BLaER1 treated with 17β-estradiol and CSF1 and Interleukin-3, amounts not matched to agents 10 nM and 100 nM (cell line): ENCODE results near the gene ZNF616.

ENCODE experiments used
- H3K27ac ChIP-seq, 11 experiments: shearing (Covaris generic); formaldehyde crosslinking; 2 replicates each; pipeline ENCODE4 v1.8.1; 2022
- H3K27me3 ChIP-seq, 11 experiments: shearing (Covaris generic); formaldehyde crosslinking; 2 replicates each; pipeline ENCODE4 v1.8.1; 2022
- H3K36me3 ChIP-seq, 11 experiments: shearing (Covaris generic); formaldehyde crosslinking; 2 replicates each; pipeline ENCODE4 v1.8.1; 2022
- H3K4me1 ChIP-seq, 10 experiments: shearing (Covaris generic); formaldehyde crosslinking; 2 replicates each; pipeline ENCODE4 v1.8.1; 2022
- H3K4me2 ChIP-seq, 11 experiments: shearing (Covaris generic); formaldehyde crosslinking; 2 replicates each; pipeline ENCODE4 v1.8.1; 2022
- H3K4me3 ChIP-seq, 10 experiments: shearing (Covaris generic); formaldehyde crosslinking; 2 replicates each; pipeline ENCODE4 v1.8.1; 2022
- H3K9ac ChIP-seq, 11 experiments: shearing (Covaris generic); formaldehyde crosslinking; 2 replicates each; pipeline ENCODE4 v1.8.1; 2022
- H3K9me3 ChIP-seq, 11 experiments: shearing (Covaris generic); formaldehyde crosslinking; replicated peaks in 1 of 11; 2 replicates each; pipeline ENCODE4 v1.8.1; 2022
- H4K20me1 ChIP-seq, 11 experiments: shearing (Covaris generic); formaldehyde crosslinking; 2 replicates each; pipeline ENCODE4 v1.8.1; 2022
- Cebpa-rat ChIP-seq, 11 experiments: shearing (Covaris generic); IDR thresholded peaks; 2 replicates each; pipeline ENCODE4 v1.8.1; 2022

Gene ZNF616

GRCh38 chr19:52095172-52096014 lies 44.3 kb downstream of the ZNF616 start, which contains the start of gene ZNF841:
Gene ZNF841 (minus strand): TSS chr19:52095765. CDS start chr19:52084801, 10,964 bp downstream.
- H3K4me1 ChIP-seq, result peaks cover 0 to 12% (median 0%) of the 10 kb centered on the region in 10 experiments; a peak in 3 of 20 replicates
- H4K20me1 ChIP-seq, result no peaks in the 10 kb centered on the region; a peak in 1 of 22 replicates
- peaks cover 32 to 53% (median 37%) of the 10 kb centered on the region in 11 experiments for H3K36me3 ChIP-seq
- H3K9ac ChIP-seq, result peak within 1 kb of the TSS; percentile 79 to 90 (median 87)
- TF ChIP-seq Cebpa-rat (IDR thresholded peaks at IDR 0.05), result no peak
- peak within 1 kb of the TSS; percentile 59 to 84 (median 74) for H3K4me2 ChIP-seq
- H3K27me3 ChIP-seq, result no peaks in the 10 kb centered on the region
- H3K27ac ChIP-seq, result peak within 1 kb of the TSS; percentile 56 to 92 (median 84); a peak in 21 of 22 replicates
- peaks cover 97 to 100% (median 100%) of the 10 kb centered on the region in 11 experiments for H3K9me3 ChIP-seq
- H3K4me3 ChIP-seq, result peak within 1 kb of the TSS; percentile 68 to 84 (median 78)

DNA sequence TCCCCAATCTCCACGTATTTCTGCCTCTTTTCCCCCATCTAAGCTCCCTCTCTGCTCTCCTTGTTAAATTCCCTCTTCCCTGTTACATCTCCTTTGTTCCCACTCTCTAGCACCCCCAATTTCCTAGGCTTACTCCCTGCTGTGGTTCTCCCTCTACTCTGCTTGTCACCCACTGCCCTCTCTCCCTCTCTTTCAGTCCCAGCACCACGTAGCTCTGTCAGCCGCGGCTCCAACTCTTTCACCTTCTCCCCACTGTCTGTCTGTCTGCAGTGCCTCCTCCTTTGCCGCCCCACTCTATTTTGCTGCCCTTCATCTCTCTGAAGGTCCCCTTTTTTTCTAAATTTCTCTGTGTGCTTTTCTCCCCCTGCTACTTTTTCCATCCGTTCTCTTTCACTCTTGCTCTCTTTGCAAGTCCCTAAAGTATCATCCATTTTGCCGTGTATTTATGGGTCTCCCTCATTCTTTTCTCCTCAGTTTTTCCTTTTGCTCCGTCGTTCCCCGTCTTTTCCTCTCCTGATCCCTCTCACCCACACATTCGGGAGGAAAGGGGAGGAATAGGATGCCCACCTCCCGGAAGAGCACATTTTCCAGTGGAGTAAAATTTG lies 45.1 kb downstream of the ZNF616 start:
- peak overlapping the region; percentile 59 to 84 (median 74) for H3K4me2 ChIP-seq
- peaks cover 0 to 12% (median 0%) of the 10 kb centered on the region in 10 experiments; a peak in 3 of 20 replicates for H3K4me1 ChIP-seq
- peaks cover 97 to 100% (median 100%) of the 10 kb centered on the region in 11 experiments for H3K9me3 ChIP-seq
- no peak for TF ChIP-seq Cebpa-rat (IDR thresholded peaks at IDR 0.05)
- H3K9ac ChIP-seq, result peak overlapping the region; percentile 79 to 90 (median 87)
- no peaks in the 10 kb centered on the region for H3K27me3 ChIP-seq
- no peaks in the 10 kb centered on the region; a peak in 1 of 22 replicates for H4K20me1 ChIP-seq
- peak overlapping the region; percentile 68 to 84 (median 78) for H3K4me3 ChIP-seq
- peaks cover 39 to 61% (median 45%) of the 10 kb centered on the region in 11 experiments for H3K36me3 ChIP-seq
- peak overlapping the region in 10 of 11 experiments; percentile 77 to 92 (median 85); a peak in 19 of 22 replicates for H3K27ac ChIP-seq

- H3K36me3 ChIP-seq, result peaks cover 96 to 100% (median 99%) of the 10 kb centered on the region in 11 experiments
- no peak for TF ChIP-seq Cebpa-rat (IDR thresholded peaks at IDR 0.05)
- peaks cover 98 to 100% (median 100%) of the 10 kb centered on the region in 11 experiments for H3K9me3 ChIP-seq
These were observed 53.3 kb downstream of the ZNF616 start for GRCh38 chr19:52086481-52086880.

DNA sequence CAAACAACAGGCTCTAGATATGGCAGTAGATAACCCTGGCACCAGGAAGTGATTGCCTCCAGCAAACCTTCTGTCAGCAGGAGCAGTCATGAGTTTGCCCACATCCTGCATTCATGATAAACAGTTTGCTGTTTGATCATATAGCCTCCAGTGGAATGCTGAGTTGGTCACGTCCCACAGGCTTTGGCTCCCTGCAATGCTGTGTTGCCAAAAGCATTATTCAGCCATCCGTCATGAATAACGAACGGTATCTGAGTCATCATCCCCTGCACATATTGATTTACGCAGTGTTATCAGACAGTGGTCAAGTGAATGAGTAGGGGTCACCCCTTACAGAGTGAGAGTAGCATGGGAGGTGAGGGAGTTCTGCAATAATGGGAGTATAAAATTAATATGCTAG lies 69.2 kb downstream of the ZNF616 start:
- Histone ChIP-seq H3K27ac (no peak overlapping the region), H3K36me3 (peaks cover 91 to 100% (median 100%) of the 10 kb centered on the region in 11 experiments)

More at GRCh38 chr19:52086481-52086880, 53.3 kb downstream of the ZNF616 start:
- H3K27ac ChIP-seq, result no peak overlapping the region
- no peaks in the 10 kb centered on the region for H3K4me1 ChIP-seq
- no peak overlapping the region; a peak in 1 of 20 replicates for H3K4me3 ChIP-seq
- H3K9ac ChIP-seq, result no peak overlapping the region
- no peak overlapping the region for H3K4me2 ChIP-seq
- no peaks in the 10 kb centered on the region for H4K20me1 ChIP-seq
- H3K27me3 ChIP-seq, result no peaks in the 10 kb centered on the region

DNA sequence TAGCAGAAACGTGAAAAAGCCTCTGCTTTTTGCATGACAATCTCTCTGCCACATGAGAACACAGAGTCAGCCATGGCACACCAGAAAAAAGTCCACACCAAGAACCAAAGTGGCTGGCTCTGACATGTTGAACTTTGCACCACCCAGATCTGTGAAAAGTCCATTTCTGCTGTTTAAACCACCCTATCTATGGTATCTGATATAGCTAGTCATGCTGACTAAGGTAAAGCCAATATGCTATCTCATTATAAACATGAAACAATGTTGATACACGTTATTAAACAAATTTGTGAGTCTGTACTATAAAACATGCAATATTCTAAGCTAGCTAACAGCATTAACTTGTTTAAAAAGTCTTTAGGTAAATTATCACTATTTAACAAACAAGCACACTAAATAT lies 70.1 kb downstream of the ZNF616 start:
- 0 out of 22 replicates have a peak, but pooled peaks cover 0 to 7% (median 0%) of the 10 kb centered on the region in 11 experiments for H3K27me3 ChIP-seq
- no peak overlapping the region for H3K27ac ChIP-seq
- no peak for TF ChIP-seq Cebpa-rat (IDR thresholded peaks at IDR 0.05)
- no peak overlapping the region for H3K9ac ChIP-seq
- H3K4me2 ChIP-seq, result no peak overlapping the region
- no peaks in the 10 kb centered on the region for H4K20me1 ChIP-seq
- peaks cover 96 to 100% (median 100%) of the 10 kb centered on the region in 11 experiments for H3K9me3 ChIP-seq
- 0 out of 20 replicates have a peak overlapping the region, but pooled peaks of 2 of the 10 experiments have one; percentile 28 to 35 for H3K4me3 ChIP-seq
- peaks cover 91 to 100% (median 100%) of the 10 kb centered on the region in 11 experiments for H3K36me3 ChIP-seq
- H3K4me1 ChIP-seq, result no peaks in the 10 kb centered on the region

More for the DNA sequence above, 69.2 kb downstream of the ZNF616 start:
- Histone ChIP-seq H3K27me3 (0 out of 22 replicates have a peak, but pooled peaks cover 0 to 7% (median 0%) of the 10 kb centered on the region in 11 experiments), H3K4me1 (no peaks in the 10 kb centered on the region), H4K20me1 (no peaks in the 10 kb centered on the region), H3K9ac (no peak overlapping the region), H3K9me3 (peaks cover 96 to 100% (median 100%) of the 10 kb centered on the region in 11 experiments), H3K4me3 (peak overlapping the region in 3 of 10 experiments; percentile 11 to 38 (median 34); a peak in 4 of 20 replicates), H3K4me2 (no peak overlapping the region)
- no peak for TF ChIP-seq Cebpa-rat (IDR thresholded peaks at IDR 0.05)

DNA sequence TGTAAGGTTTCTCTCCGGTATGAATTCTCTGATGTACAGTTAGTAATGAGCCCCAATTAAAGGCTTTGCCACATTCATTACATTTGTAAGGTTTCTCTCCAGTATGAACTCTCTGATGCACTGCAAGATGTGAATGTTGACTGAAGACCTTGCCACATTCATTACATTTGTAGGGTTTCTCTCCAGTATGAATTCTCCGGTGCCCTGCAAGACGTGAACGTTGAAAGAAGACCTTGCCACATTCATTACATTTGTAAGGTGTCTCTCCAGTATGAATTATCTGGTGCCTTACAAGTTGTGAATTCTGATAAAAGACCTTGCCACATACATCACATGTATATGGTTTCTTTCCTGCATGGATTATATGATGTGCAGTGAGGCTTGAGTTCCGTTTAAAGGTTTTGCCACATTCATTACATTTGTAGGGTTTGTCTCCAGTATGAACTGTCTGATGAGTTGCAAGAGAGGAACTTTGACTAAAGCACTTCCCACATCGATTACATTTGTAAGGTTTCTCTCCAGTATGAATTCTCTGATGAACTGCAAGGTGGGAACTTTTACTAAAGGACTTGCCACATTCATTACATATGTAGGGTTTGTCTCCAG lies 73.4 kb downstream of the ZNF616 start:
- H3K9me3 ChIP-seq, result peaks cover 100% of the 10 kb centered on the region in 11 experiments
- peaks cover 90 to 100% (median 97%) of the 10 kb centered on the region in 11 experiments for H3K36me3 ChIP-seq
- peak overlapping the region; percentile 3 to 41 (median 20); a peak in 8 of 20 replicates for H3K4me3 ChIP-seq
- H3K9ac ChIP-seq, result no peak overlapping the region
- 0 out of 22 replicates have a peak, but pooled peaks cover 0 to 7% (median 0%) of the 10 kb centered on the region in 11 experiments for H3K27me3 ChIP-seq
- no peak for TF ChIP-seq Cebpa-rat (IDR thresholded peaks at IDR 0.05)
- H3K4me1 ChIP-seq, result no peaks in the 10 kb centered on the region
- no peak overlapping the region for H3K4me2 ChIP-seq
- H3K27ac ChIP-seq, result no peak overlapping the region
- H4K20me1 ChIP-seq, result no peaks in the 10 kb centered on the region

DNA sequence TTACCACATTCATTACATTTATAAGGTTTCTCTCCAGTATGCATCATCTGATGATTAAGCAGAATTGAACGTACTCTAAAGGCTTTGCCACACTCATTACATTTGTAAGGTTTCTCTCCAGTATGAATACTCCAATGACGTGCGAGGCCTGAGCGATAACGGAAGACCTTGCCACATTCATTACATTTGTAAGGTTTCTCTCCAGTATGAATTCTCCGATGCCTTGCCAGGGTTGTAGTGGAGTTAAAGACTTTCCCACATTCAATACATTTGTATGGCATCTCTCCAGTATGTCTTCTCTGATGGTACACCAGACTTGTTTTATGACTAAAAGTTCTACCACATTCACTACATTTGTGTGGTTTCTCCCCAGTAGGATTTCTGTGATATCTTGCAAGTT lies 74.3 kb downstream of the ZNF616 start:
- peak overlapping the region in 8 of 10 experiments; percentile 3 to 41 (median 18); a peak in 10 of 20 replicates for H3K4me3 ChIP-seq
- no peak overlapping the region for H3K27ac ChIP-seq
- H3K4me1 ChIP-seq, result no peaks in the 10 kb centered on the region
- no peak for TF ChIP-seq Cebpa-rat (IDR thresholded peaks at IDR 0.05)
- H3K9me3 ChIP-seq, result peaks cover 100% of the 10 kb centered on the region in 11 experiments
- H3K9ac ChIP-seq, result no peak overlapping the region
- H3K36me3 ChIP-seq, result peaks cover 81 to 100% (median 95%) of the 10 kb centered on the region in 11 experiments
- H3K27me3 ChIP-seq, result 0 out of 22 replicates have a peak, but pooled peaks cover 0 to 7% (median 0%) of the 10 kb centered on the region in 11 experiments
- H4K20me1 ChIP-seq, result no peaks in the 10 kb centered on the region
- no peak overlapping the region for H3K4me2 ChIP-seq
